ENCODE results near the gene COL5A2. TPM values are rescaled to one million over a fixed set of nuclear protein-coding genes. Genes with fewer than 3 reads are reported as not detected.

The COL5A2 gene
- total RNA-seq, 4 donors from 2014 or later: 16.1 to 62.8 (median 33.1) TPM

DNA sequence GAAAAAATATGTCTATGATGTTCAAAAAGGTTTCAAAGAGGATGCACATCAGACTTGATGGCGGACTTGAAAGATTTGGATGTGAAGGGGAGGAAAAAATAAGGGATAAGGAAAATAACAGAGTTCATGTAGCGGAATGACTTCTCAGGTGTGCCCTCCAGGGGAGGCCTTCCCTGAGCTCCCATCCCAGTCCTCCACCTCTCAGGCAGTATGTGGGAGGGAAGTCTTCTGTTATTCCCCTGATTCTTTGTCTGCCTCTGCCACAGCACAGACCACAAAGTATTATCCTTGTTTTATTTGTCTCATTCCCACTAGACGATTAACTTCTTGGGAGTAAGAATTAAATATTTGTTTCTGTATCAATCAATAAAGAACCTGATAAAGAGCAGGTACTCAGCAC is 17.7 kb downstream of the COL5A2 start:
- Histone ChIP-seq H3K36me3 (no peaks in the 10 kb centered on the region), H3K27ac (no peak overlapping the region), H3K4me1 (peaks cover 0 to 46% (median 10%) of the 10 kb centered on the region in 4 donors), H3K4me3 (no peak overlapping the region), H3K27me3 (no peaks in the 10 kb centered on the region), H3K9me3 (no peaks in the 10 kb centered on the region)
- no peak for DNase-seq
- 79 to 85% methylated on average over 3 of the region's 3 CpGs for WGBS, 2 donors (ENCODE audit: low coverage in 1 of 2)
- in situ Hi-C loops (cut with MboI; ENCODE audit: low pct_ligation_motif_present in 1 of 4, low pct_unique_long_range_greater_than_20kb in 1 of 4, low sequenced_read_pairs in 3 of 4): no loop called here
- no peak for TF ChIP-seq EP300 (IDR thresholded peaks at IDR 0.05; ENCODE audit: low read depth)
- no peak for TF ChIP-seq POLR2AphosphoS5 (IDR thresholded peaks at IDR 0.05)
- TF ChIP-seq, protein P1, sequence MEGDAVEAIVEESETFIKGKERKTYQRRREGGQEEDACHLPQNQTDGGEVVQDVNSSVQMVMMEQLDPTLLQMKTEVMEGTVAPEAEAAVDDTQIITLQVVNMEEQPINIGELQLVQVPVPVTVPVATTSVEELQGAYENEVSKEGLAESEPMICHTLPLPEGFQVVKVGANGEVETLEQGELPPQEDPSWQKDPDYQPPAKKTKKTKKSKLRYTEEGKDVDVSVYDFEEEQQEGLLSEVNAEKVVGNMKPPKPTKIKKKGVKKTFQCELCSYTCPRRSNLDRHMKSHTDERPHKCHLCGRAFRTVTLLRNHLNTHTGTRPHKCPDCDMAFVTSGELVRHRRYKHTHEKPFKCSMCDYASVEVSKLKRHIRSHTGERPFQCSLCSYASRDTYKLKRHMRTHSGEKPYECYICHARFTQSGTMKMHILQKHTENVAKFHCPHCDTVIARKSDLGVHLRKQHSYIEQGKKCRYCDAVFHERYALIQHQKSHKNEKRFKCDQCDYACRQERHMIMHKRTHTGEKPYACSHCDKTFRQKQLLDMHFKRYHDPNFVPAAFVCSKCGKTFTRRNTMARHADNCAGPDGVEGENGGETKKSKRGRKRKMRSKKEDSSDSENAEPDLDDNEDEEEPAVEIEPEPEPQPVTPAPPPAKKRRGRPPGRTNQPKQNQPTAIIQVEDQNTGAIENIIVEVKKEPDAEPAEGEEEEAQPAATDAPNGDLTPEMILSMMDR (IDR thresholded peaks at IDR 0.05): no peak
- TF ChIP-seq POLR2A (IDR thresholded peaks at IDR 0.05): no peak
- intact Hi-C loops (cut with DNase I; ENCODE audit: low total_unique reads): no loop called here

DNA sequence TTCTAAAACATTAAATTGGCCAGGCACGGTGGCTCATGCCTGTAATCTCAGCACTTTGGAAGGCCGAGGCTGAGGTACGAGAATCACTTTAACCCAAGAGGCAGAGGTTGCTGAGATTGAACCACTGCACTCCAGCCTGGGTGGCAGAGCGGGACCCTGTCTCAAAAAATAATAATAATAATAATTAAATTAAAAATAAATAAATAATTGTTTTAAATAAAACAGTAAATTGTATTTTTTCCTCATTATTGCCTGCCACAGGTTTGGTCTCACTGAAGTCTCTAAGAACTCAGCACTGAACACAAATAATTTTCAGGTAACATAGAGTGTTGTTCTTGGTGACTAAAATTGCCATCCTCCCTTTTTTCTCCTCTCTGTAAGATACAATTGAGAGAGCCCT is 19.8 kb downstream of the COL5A2 start:
- no peak overlapping the region for H3K27ac ChIP-seq
- no peaks in the 10 kb centered on the region for H3K36me3 ChIP-seq
- no peaks in the 10 kb centered on the region for H3K27me3 ChIP-seq
- peaks cover 0 to 33% (median 5%) of the 10 kb centered on the region in 4 donors for H3K4me1 ChIP-seq
- no peak overlapping the region for H3K4me3 ChIP-seq
- intact Hi-C loops (cut with DNase I; ENCODE audit: low total_unique reads): no loop called here
- TF ChIP-seq POLR2A (IDR thresholded peaks at IDR 0.05) (no peak), EP300 (IDR thresholded peaks at IDR 0.05; ENCODE audit: low read depth) (no peak), POLR2AphosphoS5 (IDR thresholded peaks at IDR 0.05) (no peak)
- TF ChIP-seq, protein P1 (IDR thresholded peaks at IDR 0.05): no peak
- in situ Hi-C loops (cut with MboI; ENCODE audit: low pct_ligation_motif_present in 1 of 4, low pct_unique_long_range_greater_than_20kb in 1 of 4, low sequenced_read_pairs in 3 of 4): no loop called here
- no peaks in the 10 kb centered on the region for H3K9me3 ChIP-seq
- WGBS, 2 donors (ENCODE audit: low coverage in 1 of 2): 83 to 96% methylated on average over 4 of the region's 4 CpGs
- DNase-seq: no peak

DNA sequence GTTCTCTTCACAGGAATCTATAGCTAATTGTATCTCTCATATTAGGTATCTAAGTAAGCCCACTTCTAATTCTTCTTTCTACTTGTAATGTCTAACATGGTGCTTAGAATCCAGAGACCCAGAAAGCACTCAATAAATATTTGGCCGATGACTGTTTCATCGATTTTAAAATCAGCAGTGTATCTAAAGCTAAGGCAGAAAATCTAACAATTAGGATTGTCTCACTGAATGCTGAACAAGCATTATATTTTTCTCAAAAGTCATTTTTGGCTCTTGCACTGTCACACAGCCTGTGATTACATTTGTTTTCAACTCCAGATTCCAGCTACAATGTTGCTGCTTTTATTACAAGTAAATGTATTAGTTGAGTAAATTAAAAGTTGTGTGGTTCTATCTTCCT is 20.3 kb downstream of the COL5A2 start:
- Histone ChIP-seq H3K9me3 (no peaks in the 10 kb centered on the region), H3K4me1 (peaks cover 0 to 29% (median 3%) of the 10 kb centered on the region in 4 donors), H3K4me3 (no peak overlapping the region), H3K27me3 (no peaks in the 10 kb centered on the region), H3K36me3 (no peaks in the 10 kb centered on the region), H3K27ac (no peak overlapping the region)
- intact Hi-C loops (cut with DNase I; ENCODE audit: low total_unique reads): no loop called here
- no peak for DNase-seq
- in situ Hi-C loops (cut with MboI; ENCODE audit: low pct_ligation_motif_present in 1 of 4, low pct_unique_long_range_greater_than_20kb in 1 of 4, low sequenced_read_pairs in 3 of 4): no loop called here
- TF ChIP-seq, protein P1 (IDR thresholded peaks at IDR 0.05): no peak
- TF ChIP-seq POLR2AphosphoS5 (IDR thresholded peaks at IDR 0.05) (no peak), EP300 (IDR thresholded peaks at IDR 0.05; ENCODE audit: low read depth) (no peak), POLR2A (IDR thresholded peaks at IDR 0.05) (no peak)
- 83 to 86% methylated on average over 2 of the region's 2 CpGs for WGBS, 2 donors (ENCODE audit: low coverage in 1 of 2)

DNA sequence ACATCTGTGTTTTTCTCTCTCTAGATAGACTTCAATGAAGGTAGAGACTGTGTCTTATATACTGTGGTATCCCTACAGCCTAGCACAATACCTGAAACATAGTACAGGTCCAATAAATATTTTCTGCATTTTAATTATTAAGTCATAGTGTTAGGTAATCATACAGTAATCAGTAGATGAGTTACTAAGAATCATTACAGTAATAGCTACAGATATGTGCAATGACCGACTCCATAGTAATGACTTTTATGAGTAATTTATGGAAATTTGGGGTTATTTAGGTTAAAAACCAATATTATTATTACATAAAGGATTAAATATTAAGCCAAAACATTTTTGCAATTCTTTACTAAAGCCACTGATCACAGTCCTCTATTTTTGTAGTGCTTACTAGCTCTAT is 21.6 kb downstream of the COL5A2 start:
- no peaks in the 10 kb centered on the region for H3K27me3 ChIP-seq
- WGBS, 2 donors (ENCODE audit: low coverage in 1 of 2): 74 to 85% methylated on average over 1 of the region's 1 CpG
- DNase-seq: no peak
- intact Hi-C loops (cut with DNase I; ENCODE audit: low total_unique reads) (no loop called here), in situ Hi-C loops (cut with MboI; ENCODE audit: low pct_ligation_motif_present in 1 of 4, low pct_unique_long_range_greater_than_20kb in 1 of 4, low sequenced_read_pairs in 3 of 4) (no loop called here)
- H3K9me3 ChIP-seq: no peaks in the 10 kb centered on the region
- no peaks in the 10 kb centered on the region for H3K36me3 ChIP-seq
- peaks cover 0 to 28% (median 2%) of the 10 kb centered on the region in 4 donors for H3K4me1 ChIP-seq
- no peak overlapping the region for H3K4me3 ChIP-seq
- H3K27ac ChIP-seq: no peak overlapping the region
- TF ChIP-seq POLR2AphosphoS5 (IDR thresholded peaks at IDR 0.05) (no peak), POLR2A (IDR thresholded peaks at IDR 0.05) (no peak), EP300 (IDR thresholded peaks at IDR 0.05; ENCODE audit: low read depth) (no peak)
- TF ChIP-seq, protein P1 (IDR thresholded peaks at IDR 0.05): no peak
